GM12874 (cell line): Measurements from ENCODE around the gene ATP5F1B.

Experiments
- CTCF ChIP-seq: IDR thresholded peaks from 2 replicates; pipeline ENCODE4 v1.5.1; 2011; ENCODE audit warnings: low read depth, mild to moderate bottlenecking, control low read depth, low read length, moderate library complexity; ENCODE audit not compliant: insufficient read depth

The ATP5F1B gene

DNA sequence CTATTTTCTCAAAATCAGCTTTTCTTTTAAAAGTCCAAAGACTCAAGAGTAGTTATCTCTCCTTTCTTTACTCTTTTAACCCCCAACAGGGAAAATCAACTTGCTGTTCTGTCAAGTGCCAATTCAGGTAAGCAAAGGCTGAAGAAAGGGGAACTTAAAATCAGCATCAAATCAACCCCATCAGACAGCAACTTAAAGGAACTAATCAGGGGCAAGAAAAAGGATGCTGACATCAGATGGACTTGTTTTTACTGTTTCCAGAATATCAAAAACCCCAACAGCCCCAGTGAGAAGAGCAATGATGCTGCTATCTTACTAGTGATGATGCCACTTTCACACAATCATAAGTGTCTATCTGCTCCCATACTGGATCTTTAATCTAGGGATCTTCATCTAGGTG lies 19.1 kb downstream of the ATP5F1B start:
- TF ChIP-seq CTCF: no peak

GRCh38 chr12:56622535-56622934 lies 23.2 kb downstream of the ATP5F1B start:
- no peak for TF ChIP-seq CTCF

DNA sequence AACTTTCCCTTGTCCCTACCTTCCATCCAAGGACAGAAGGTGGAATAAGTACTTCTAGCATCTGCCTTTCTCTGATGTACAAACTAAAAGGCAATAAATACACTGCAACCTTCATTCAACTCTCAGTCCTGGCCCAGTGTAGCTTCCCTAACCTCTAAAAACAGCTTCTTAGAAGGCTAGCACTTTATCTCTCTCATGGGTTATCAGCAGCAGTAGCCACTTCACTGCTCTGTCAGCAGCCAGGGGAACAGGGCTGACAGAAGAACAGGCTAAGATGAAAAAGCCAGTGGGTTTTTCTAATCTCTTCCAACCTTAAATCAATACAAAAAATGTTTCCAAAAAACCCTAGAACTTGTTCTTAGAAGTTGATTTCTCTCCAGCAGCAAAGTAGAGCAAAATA lies 28.9 kb downstream of the ATP5F1B start:
- no peak for TF ChIP-seq CTCF

GRCh38 chr12:56616244-56616643 lies 29.5 kb downstream of the ATP5F1B start:
- TF ChIP-seq CTCF: no peak

- TF ChIP-seq CTCF: no peak
These were observed 31.2 kb downstream of the ATP5F1B start for GRCh38 chr12:56614627-56615026.

DNA sequence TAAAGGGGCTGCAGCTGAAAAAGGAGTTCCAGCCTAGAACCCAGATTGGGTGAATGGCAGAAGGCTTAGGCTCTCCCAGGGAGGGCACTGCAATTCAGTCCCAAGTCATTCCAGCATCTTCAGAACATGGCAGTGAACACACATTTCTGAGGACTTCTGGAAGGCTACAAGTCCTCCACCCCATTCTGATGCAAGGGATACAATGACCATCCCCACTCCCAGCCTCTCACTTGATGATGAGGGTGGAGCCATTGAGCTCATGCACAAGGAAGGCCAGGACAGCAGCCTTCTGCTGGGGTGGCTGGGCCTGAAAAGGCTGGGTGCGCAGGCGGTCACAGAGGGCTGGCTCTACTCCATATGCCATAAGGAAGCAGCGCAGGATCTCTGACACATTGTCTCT lies 41.4 kb downstream of the ATP5F1B start:
- no peak for TF ChIP-seq CTCF

DNA sequence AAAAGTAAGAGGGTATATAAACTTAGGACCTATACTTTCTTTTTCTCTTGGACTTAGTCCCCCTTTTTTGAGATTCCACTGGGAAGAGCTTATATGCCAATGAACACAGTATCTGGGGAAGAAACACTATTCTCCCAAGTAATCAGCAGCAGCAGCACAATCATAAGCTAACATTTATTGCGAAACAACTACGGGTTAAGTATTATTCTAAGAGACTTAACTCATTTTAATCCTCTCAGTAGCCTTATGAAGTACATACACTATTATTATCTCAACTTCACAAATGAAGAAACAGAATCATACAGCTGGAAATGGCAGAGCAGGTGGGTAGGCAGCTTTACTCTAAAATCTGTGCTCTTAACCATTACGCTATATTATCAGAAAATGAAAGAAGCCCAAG lies 43.5 kb downstream of the ATP5F1B start:
- no peak for TF ChIP-seq CTCF

DNA sequence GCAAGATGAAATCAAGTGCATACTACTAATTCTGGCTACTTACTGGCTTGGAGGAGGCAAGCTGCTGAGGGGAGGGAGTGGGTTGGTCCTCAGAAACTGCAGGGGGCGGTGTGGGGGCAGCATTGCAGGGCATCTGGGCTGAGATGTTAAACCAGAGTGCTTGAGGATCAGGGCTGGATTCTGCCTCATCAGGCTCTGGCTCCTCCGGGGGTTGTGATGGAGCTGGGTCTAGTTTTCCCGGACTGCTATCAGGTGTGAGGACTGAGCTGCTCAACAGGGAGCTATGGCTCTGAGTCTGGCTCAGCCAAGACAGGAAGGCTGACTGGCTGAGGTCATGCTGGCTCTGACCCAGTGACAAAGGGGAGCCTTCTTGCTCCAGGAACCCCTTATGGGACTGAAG lies 44.3 kb downstream of the ATP5F1B start:
- peak; percentile 37; the same call in 1 of the 2 replicates for TF ChIP-seq CTCF
